COLO668 (cell line): Measurements from ENCODE around the gene FBXO36.
"Not testable (repeated sequence)": the region's sequence is repeated elsewhere in the genome, so short reads cannot be mapped to it uniquely, and the experiment has no call there.

Experiments
- DNase-seq: peaks from one replicate; lab custom pipeline; 2025; ENCODE audit not compliant: unreplicated experiment; lab: John Stamatoyannopoulos, UW

Gene FBXO36

GRCh38 chr2:229922449-229923386 is at the start of gene FBXO36:
Gene FBXO36, plus strand, starts transcription at chr2:229922503. Its CDS starts 11 bp downstream, at chr2:229922514.
- DNase-seq: peak; percentile 90

- DNase-seq: no peak
These were observed 49.2 kb upstream of the FBXO36 start for GRCh38 chr2:229873123-229873581.

GRCh38 chr2:229874647-229875046 is 47.7 kb upstream of the FBXO36 start:
- no peak for DNase-seq

- no peak for DNase-seq
These were observed 46.8 kb upstream of the FBXO36 start for GRCh38 chr2:229875549-229875948.

GRCh38 chr2:229879191-229879950 is 42.9 kb upstream of the FBXO36 start:
- no peak for DNase-seq

GRCh38 chr2:229880892-229881586 is 41.3 kb upstream of the FBXO36 start:
- DNase-seq: no peak

- no peak for DNase-seq
These were observed 39.7 kb upstream of the FBXO36 start for GRCh38 chr2:229882583-229882982.

- DNase-seq: no peak
These were observed 37.3 kb upstream of the FBXO36 start for GRCh38 chr2:229884775-229885699.

- DNase-seq: no peak
These were observed 34.9 kb upstream of the FBXO36 start for GRCh38 chr2:229887441-229887840.

- no peak for DNase-seq
These were observed 34.3 kb upstream of the FBXO36 start for GRCh38 chr2:229888031-229888430.

- DNase-seq: no peak
These were observed 33.3 kb upstream of the FBXO36 start for GRCh38 chr2:229889023-229889422.

GRCh38 chr2:229896857-229897256 is 25.4 kb upstream of the FBXO36 start:
- no peak for DNase-seq

- no peak for DNase-seq
These were observed 22.7 kb upstream of the FBXO36 start for GRCh38 chr2:229899604-229900003.

GRCh38 chr2:229900012-229900411 is 22.3 kb upstream of the FBXO36 start:
- no peak for DNase-seq

GRCh38 chr2:229900514-229900913 is 21.8 kb upstream of the FBXO36 start:
- not testable (repeated sequence) for DNase-seq

GRCh38 chr2:229901819-229902218 is 20.5 kb upstream of the FBXO36 start:
- DNase-seq: no peak

GRCh38 chr2:229903037-229903436 is 19.3 kb upstream of the FBXO36 start:
- DNase-seq: no peak

- no peak for DNase-seq
These were observed 16.7 kb upstream of the FBXO36 start for GRCh38 chr2:229905601-229906000.

GRCh38 chr2:229909090-229909489 is 13.2 kb upstream of the FBXO36 start:
- no peak for DNase-seq

GRCh38 chr2:229910147-229910831 is 12.0 kb upstream of the FBXO36 start:
- no peak for DNase-seq
